HCT116 (cell line): ENCODE measurements around the gene APBA3. TPM values are rescaled to one million over a fixed set of nuclear protein-coding genes. Genes with fewer than 3 reads are reported as not detected.

ENCODE experiments used
- ATAC-seq: fragments of 200-7000 bp; cut with Tn5 transposase; 2 replicates; pipeline ENCODE4 v1.9.1; 2020; ENCODE audit warnings: mild to moderate bottlenecking, moderate library complexity
- BruUV-seq: library from RNA; stranded (reverse); fragments of 400-500 nt; replicated peaks from 2 replicates; lab custom pipeline; 2021; lab: Mats Ljungman, UMichigan
- CTCF ChIA-PET: fragments of 300-600 bp; sonication (Branson Sonifier 250); formaldehyde crosslinking; loops from one replicate; lab custom pipeline; 2021; ENCODE audit warnings: antibody characterized with exemption; lab: Charles Lee
- POLR2A ChIA-PET: fragments of 300-600, 350-600 bp; sonication (Branson Sonifier 250); formaldehyde crosslinking; loops from one replicate; lab custom pipeline; 2021; ENCODE audit warnings: antibody characterized with exemption; lab: Charles Lee
- RAD21 ChIA-PET, 2 experiments: fragments of 300-600 bp; sonication (Branson Sonifier 250); formaldehyde crosslinking; loops; one replicate each; lab custom pipeline; 2023; ENCODE audit warnings: low total read pairs in 2 of 2; ENCODE audit not compliant: uncharacterized antibody in 2 of 2, unreplicated experiment in 2 of 2, low non-redundant PET in 1 of 2; lab: Charles Lee
- DNase-seq: peaks from one replicate; pipeline ENCODE4 v3.0.0-alpha.2; 2010; ENCODE audit warnings: low read depth, low spot score
- H2AFZ ChIP-seq: fragments of 200-600 bp; shearing (Covaris generic), sonication (generic); 2 replicates; pipeline ENCODE4 v1.6.1; 2017; ENCODE audit warnings: low read depth, mixed run types, mixed read lengths, antibody characterized with exemption, low read length; ENCODE audit not compliant: poor library complexity, severe bottlenecking
- H3K27ac ChIP-seq: 2 replicates; pipeline ENCODE4 v1.5.1; 2012; ENCODE audit warnings: low read depth, low read length
- H3K27me3 ChIP-seq: fragments of 200-600 bp; sonication (generic); 2 replicates; pipeline ENCODE4 v1.6.1; 2016; ENCODE audit warnings: mixed run types, low read length, mixed read lengths; ENCODE audit not compliant: insufficient read depth
- H3K36me3 ChIP-seq, 2 experiments: fragments of 200-500 bp in 1 of 2; fragments of 200-600 bp in 1 of 2; sonication (Bioruptor generic) in 1 of 2; sonication (generic) in 1 of 2; 2 replicates each; pipeline versions ENCODE4 v1.5.1 to v1.6.1; 2014 to 2016; ENCODE audit warnings: low read length in 2 of 2, inconsistent platforms in 1 of 2, mixed read lengths in 1 of 2, mixed run types in 1 of 2; ENCODE audit not compliant: insufficient read depth in 2 of 2, control insufficient read depth in 1 of 2
- H3K4me1 ChIP-seq, 2 experiments: fragments of 200-600 bp in 1 of 2; sonication (generic) in 1 of 2; 2 replicates each; pipeline versions ENCODE4 v1.5.1 to v1.6.1; 2012 to 2017; ENCODE audit warnings: low read length in 2 of 2, inconsistent platforms in 1 of 2, mild to moderate bottlenecking in 1 of 2, mixed read lengths in 1 of 2, mixed run types in 1 of 2, moderate library complexity in 1 of 2; ENCODE audit not compliant: insufficient read depth in 2 of 2, control insufficient read depth in 1 of 2
- H3K4me2 ChIP-seq: fragments of 200-600 bp; sonication (generic); 2 replicates; pipeline ENCODE4 v1.6.1; 2017; ENCODE audit warnings: mixed run types, low read length, mixed read lengths
- H3K4me3 ChIP-seq, 2 experiments: fragments of 200-600 bp in 1 of 2; sonication (generic) in 1 of 2; replicated peaks in 1 of 2; 2 replicates each; pipeline ENCODE4 v1.5.1; 2011 to 2016; ENCODE audit warnings: low read length in 2 of 2, control low read depth in 1 of 2, low read depth in 1 of 2, mild to moderate bottlenecking in 1 of 2, mixed read lengths in 1 of 2, mixed run types in 1 of 2
- H3K79me2 ChIP-seq: fragments of 200-600 bp; sonication (generic); 2 replicates; pipeline ENCODE4 v1.6.1; 2017; ENCODE audit warnings: mild to moderate bottlenecking, mixed run types, low read length, moderate library complexity, mixed read lengths; ENCODE audit not compliant: insufficient read depth
- H3K9ac ChIP-seq: fragments of 200-600 bp; sonication (generic); 2 replicates; pipeline ENCODE4 v1.6.1; 2016; ENCODE audit warnings: low read length, mixed read lengths
- H3K9me2 ChIP-seq: fragments of 200-600 bp; sonication (generic), shearing (Covaris generic); 2 replicates; pipeline ENCODE4 v1.6.1; 2017; ENCODE audit warnings: mixed run types, mild to moderate bottlenecking, moderate library complexity; ENCODE audit not compliant: insufficient read depth
- H3K9me3 ChIP-seq, 2 experiments: fragments of 200-500 bp in 1 of 2; fragments of 200-600 bp in 1 of 2; sonication (Bioruptor generic) in 1 of 2; sonication (generic) in 1 of 2; 2 replicates each; pipeline ENCODE4 v1.6.1; 2014 to 2017; ENCODE audit warnings: low read length in 2 of 2, mixed read lengths in 2 of 2, inconsistent platforms in 1 of 2, low read depth in 1 of 2, mild to moderate bottlenecking in 1 of 2, mixed run types in 1 of 2, moderate library complexity in 1 of 2; ENCODE audit not compliant: control insufficient read depth in 1 of 2, insufficient read depth in 1 of 2
- H4K20me1 ChIP-seq: fragments of 200-600 bp; sonication (generic), shearing (Covaris generic); 2 replicates; pipeline ENCODE4 v1.6.1; 2017; ENCODE audit warnings: mixed run types, mild to moderate bottlenecking, moderate library complexity; ENCODE audit not compliant: insufficient read depth
- CBX3 ChIP-seq: IDR thresholded peaks from 2 replicates; pipeline ENCODE4 v1.6.1; 2012; ENCODE audit warnings: low read depth
- POLR2A ChIP-seq: IDR thresholded peaks from 2 replicates; pipeline ENCODE4 v1.7.0; 2011; ENCODE audit warnings: borderline replicate concordance; ENCODE audit not compliant: insufficient read depth, insufficient read length; ENCODE audit errors: extremely low read depth
- POLR2AphosphoS5 ChIP-seq: IDR thresholded peaks from 2 replicates; pipeline ENCODE4 v1.6.1; 2011; ENCODE audit warnings: mild to moderate bottlenecking, low read depth, low read length, moderate library complexity
- RAD21 ChIP-seq: IDR thresholded peaks from 2 replicates; pipeline ENCODE4 v1.6.1; 2012; ENCODE audit warnings: low read depth, mild to moderate bottlenecking
- SP1 ChIP-seq: IDR thresholded peaks from 2 replicates; pipeline ENCODE4 v1.6.1; 2012; ENCODE audit warnings: low read depth
- TCF7L2 ChIP-seq: IDR thresholded peaks from 2 replicates; pipeline ENCODE4 v1.7.0; 2011; ENCODE audit warnings: borderline replicate concordance, inconsistent platforms; ENCODE audit not compliant: insufficient read depth, insufficient read length; ENCODE audit errors: extremely low read depth
- YY1 ChIP-seq: IDR thresholded peaks from 2 replicates; pipeline ENCODE4 v1.6.1; 2011; ENCODE audit warnings: low read length, low read depth, moderate library complexity, mild to moderate bottlenecking; ENCODE audit not compliant: insufficient replicate concordance; ENCODE audit errors: extremely low read depth
- ZFX ChIP-seq: fragments of 450-650 bp; IDR thresholded peaks from 2 replicates; pipeline ENCODE4 v1.6.1; 2017
- intact Hi-C: fragments of 100-400 bp; cut with micrococcal nuclease; formaldehyde crosslinking; loops from 2 replicates; pipeline ENCODE4 v1.10.0; 2022
- total RNA-seq: library from RNA; stranded (reverse); gene quantifications from one replicate; pipeline ENCODE4 v1.2.1, GENCODE V29; 2021; ENCODE audit not compliant: unreplicated experiment
- TF ChIP-seq, protein P1 (sequence below): IDR thresholded peaks from 2 replicates; pipeline ENCODE4 v1.6.1; 2012
- TF ChIP-seq, protein P2 (sequence below): IDR thresholded peaks from 2 replicates; pipeline ENCODE4 v1.6.1; 2012

The APBA3 gene
- total RNA-seq, 1 experiment from 2014 or later: 29.5 TPM

- H3K4me1 ChIP-seq: peaks cover 69 to 94% of the 10 kb centered on the region in 2 experiments
- H3K9me2 ChIP-seq: no peaks in the 10 kb centered on the region
- no peak overlapping the region for H3K4me3 ChIP-seq
- no peaks in the 10 kb centered on the region for H3K27me3 ChIP-seq
- ChIA-PET RAD21 (no interaction called here), CTCF (interaction anchor here (1.2 to 2.0 kb wide), 4 partner anchors 15 to 420 kb away, joined by 4 to 8 read pairs (median 4); partner anchors contain the start of gene MRPL54), POLR2A (interaction anchor here (0.7 to 2.5 kb wide), 4 partner anchors 14 to 260 kb away, joined by 3 to 8 read pairs (median 4); partner anchors contain the start of genes EEF2, MRPL54 and TJP3)
- no peaks in the 10 kb centered on the region for H4K20me1 ChIP-seq
- H3K27ac ChIP-seq: peak overlapping the region; percentile 55
- no peaks in the 10 kb centered on the region for H3K79me2 ChIP-seq
- no peak overlapping the region for H2AFZ ChIP-seq
- H3K9me3 ChIP-seq: no peaks in the 10 kb centered on the region
- intact Hi-C loops: loop anchor here (10.0 kb wide), 1 partner anchor 480 kb away; no protein-coding TSS in a partner anchor
- DNase-seq (no peak), ATAC-seq (no peak)
- BruUV-seq: no TSS peak
- TF ChIP-seq POLR2AphosphoS5 (no peak), YY1 (no peak), RAD21 (no peak), ZFX (no peak), SP1 (no peak), CBX3 (no peak), TCF7L2 (no peak), POLR2A (no peak)
- TF ChIP-seq, protein P1, sequence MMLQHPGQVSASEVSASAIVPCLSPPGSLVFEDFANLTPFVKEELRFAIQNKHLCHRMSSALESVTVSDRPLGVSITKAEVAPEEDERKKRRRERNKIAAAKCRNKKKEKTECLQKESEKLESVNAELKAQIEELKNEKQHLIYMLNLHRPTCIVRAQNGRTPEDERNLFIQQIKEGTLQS: no peak
- TF ChIP-seq, protein P2, sequence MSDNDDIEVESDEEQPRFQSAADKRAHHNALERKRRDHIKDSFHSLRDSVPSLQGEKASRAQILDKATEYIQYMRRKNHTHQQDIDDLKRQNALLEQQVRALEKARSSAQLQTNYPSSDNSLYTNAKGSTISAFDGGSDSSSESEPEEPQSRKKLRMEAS: no peak
- no peaks in the 10 kb centered on the region for H3K36me3 ChIP-seq
- no peak overlapping the region for H3K9ac ChIP-seq
- H3K4me2 ChIP-seq: peak overlapping the region; percentile 72; the same call in 1 of the 2 replicates
Observed at GRCh38 chr19:3725121-3725520, 36.4 kb downstream of the APBA3 start.
